ENCODE data around the gene TOMM5.

Gene TOMM5

DNA sequence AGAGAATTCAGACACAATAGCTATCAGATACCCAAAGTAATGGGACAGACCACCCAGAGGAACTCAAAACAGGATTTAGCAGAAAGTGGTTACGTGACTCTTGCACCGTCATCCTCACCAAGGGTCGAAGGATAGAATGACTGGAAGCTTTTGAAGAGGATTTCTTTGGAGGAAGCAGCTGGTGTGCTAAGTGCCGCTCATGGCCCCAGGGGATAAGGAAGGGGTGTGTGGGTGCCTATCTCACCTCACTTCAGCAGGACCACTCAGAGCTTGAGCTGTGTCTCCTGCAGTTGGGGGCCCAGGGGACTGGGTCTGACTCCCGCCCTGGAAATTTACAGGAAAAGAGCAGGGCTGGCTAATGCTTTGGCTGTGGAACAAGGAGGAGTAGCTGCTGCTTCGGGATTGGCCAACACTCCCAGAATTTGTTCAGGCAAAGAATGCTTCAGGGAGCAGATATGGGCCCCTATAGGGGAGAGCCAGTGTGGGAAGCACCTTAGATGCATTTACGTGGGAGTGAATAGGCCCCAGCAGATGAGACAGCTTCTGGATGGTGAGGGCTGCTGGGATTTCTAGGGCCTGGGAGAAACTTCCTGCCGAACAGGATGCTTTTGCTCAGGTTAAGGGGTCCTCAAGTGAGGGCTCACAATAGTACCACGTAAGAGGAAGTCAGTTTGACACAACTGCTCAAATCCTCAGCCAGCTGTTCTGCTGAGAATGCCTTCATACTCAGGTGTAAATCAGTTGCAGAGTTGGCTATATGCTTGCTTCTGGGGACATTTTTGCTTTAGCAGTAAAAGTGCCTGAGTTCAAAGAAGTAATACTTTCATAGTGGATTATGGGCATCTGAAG, 29.1 kb upstream of the TOMM5 start:
- H3K27ac ChIP-seq: no peak overlapping the region
- TF ChIP-seq, protein P1, sequence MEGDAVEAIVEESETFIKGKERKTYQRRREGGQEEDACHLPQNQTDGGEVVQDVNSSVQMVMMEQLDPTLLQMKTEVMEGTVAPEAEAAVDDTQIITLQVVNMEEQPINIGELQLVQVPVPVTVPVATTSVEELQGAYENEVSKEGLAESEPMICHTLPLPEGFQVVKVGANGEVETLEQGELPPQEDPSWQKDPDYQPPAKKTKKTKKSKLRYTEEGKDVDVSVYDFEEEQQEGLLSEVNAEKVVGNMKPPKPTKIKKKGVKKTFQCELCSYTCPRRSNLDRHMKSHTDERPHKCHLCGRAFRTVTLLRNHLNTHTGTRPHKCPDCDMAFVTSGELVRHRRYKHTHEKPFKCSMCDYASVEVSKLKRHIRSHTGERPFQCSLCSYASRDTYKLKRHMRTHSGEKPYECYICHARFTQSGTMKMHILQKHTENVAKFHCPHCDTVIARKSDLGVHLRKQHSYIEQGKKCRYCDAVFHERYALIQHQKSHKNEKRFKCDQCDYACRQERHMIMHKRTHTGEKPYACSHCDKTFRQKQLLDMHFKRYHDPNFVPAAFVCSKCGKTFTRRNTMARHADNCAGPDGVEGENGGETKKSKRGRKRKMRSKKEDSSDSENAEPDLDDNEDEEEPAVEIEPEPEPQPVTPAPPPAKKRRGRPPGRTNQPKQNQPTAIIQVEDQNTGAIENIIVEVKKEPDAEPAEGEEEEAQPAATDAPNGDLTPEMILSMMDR (conservative IDR thresholded peaks at IDR 0.05): no peak

DNA sequence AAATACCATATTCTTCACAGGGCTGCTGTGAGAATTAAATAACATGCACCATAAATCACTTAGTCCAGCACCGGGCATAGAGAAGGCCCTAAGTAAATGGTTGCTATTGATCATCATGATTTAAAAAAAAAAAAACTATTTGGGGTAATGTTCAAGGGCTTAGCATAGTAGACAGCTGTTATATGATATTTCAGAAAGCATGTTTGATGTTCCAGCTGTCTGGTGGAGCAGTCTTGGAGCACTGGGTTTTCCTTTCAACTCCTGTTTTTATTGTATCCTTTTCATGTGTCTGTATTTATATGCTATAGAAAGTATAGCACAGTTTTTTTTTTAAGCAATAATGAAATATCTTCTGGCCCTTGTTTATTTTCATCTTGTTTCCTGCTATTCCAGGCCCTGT, 28.0 kb upstream of the TOMM5 start:
- H3K27ac ChIP-seq: no peak overlapping the region
- TF ChIP-seq, protein P1 (conservative IDR thresholded peaks at IDR 0.05): no peak

- no peak overlapping the region for H3K27ac ChIP-seq
These were observed 27.4 kb upstream of the TOMM5 start for GRCh38 chr9:37619806-37620205.

GRCh38 chr9:37618817-37619216, 26.4 kb upstream of the TOMM5 start:
- TF ChIP-seq, protein P1 (conservative IDR thresholded peaks at IDR 0.05): no peak
- no peak overlapping the region for H3K27ac ChIP-seq

More at GRCh38 chr9:37619806-37620205, 27.4 kb upstream of the TOMM5 start:
- TF ChIP-seq, protein P1 (conservative IDR thresholded peaks at IDR 0.05): no peak

- H3K27ac ChIP-seq: no peak overlapping the region
- TF ChIP-seq, protein P1 (conservative IDR thresholded peaks at IDR 0.05): no peak
These were observed 25.4 kb upstream of the TOMM5 start for GRCh38 chr9:37617832-37618231.

DNA sequence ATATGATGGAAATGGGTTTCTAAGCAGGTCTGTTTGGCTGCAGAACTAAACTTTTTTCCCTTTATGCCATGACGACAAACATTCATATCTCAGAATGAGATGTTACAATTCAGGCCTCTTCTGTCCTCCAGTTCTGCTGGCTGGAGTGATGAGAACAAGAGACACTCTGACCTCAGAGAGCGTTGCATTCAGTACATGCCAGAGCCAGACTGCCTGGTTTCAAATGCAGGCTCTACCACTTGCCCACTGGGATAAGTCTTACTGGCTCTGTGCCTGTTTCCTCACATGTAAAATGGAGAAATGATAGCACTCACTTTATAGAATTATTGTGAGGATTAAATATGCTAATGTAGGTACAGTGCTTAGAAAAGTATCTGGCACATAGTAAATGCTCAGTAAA, 24.8 kb upstream of the TOMM5 start:
- no peak overlapping the region for H3K27ac ChIP-seq
- TF ChIP-seq, protein P1 (conservative IDR thresholded peaks at IDR 0.05): no peak

DNA sequence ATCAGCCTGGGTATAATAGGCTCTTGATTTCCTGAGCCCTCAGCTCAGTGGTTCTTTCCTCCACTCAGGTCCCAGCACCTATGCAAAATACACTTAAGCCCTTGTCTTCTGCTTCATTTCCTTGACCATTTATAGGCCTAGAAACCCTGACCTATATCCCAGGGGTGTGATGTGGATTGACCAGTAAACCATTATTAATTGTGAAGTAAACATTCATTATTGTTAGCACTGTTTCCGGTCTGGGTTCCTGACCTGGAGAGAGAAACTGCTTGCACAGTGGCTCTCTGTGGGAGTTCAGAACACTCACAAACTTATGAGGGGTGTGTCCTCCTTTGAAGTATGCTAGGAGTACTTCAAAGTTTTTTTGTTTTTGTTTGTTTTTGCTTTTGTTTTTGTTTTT, 19.6 kb upstream of the TOMM5 start:
- TF ChIP-seq, protein P1 (conservative IDR thresholded peaks at IDR 0.05): no peak
- no peak overlapping the region for H3K27ac ChIP-seq

Data from VCaP (cell line).